NCI-H510A treated with DMSO at 0.1 percent for 48 hours (cell line): ENCODE results near the gene SLITRK1.

Source experiments
- DNase-seq: peaks from one replicate; lab custom pipeline; 2025; lab: John Stamatoyannopoulos, UW

The SLITRK1 gene

GRCh38 chr13:83881917-83882605, at the start of gene SLITRK1:
SLITRK1 (minus strand) TSS chr13:83882474; CDS start chr13:83881507, 967 bp downstream.
- DNase-seq: peak; percentile 40

- DNase-seq: no peak
Measured at GRCh38 chr13:83929157-83929556, 46.9 kb upstream of the SLITRK1 start.

- no peak for DNase-seq
Measured at GRCh38 chr13:83919775-83920174, 37.5 kb upstream of the SLITRK1 start.

GRCh38 chr13:83914368-83914767, 32.1 kb upstream of the SLITRK1 start:
- DNase-seq: no peak

- no peak for DNase-seq
Measured at GRCh38 chr13:83907196-83907989, 25.1 kb upstream of the SLITRK1 start.

GRCh38 chr13:83906240-83906820, 24.1 kb upstream of the SLITRK1 start:
- no peak for DNase-seq

- no peak for DNase-seq
Measured at GRCh38 chr13:83905641-83906040, 23.4 kb upstream of the SLITRK1 start.

- DNase-seq: no peak
Measured at GRCh38 chr13:83895994-83896580, 13.8 kb upstream of the SLITRK1 start.

GRCh38 chr13:83890358-83890757, 8.1 kb upstream of the SLITRK1 start:
- DNase-seq: no peak

- DNase-seq: no peak
Measured at GRCh38 chr13:83884141-83884540, 1.9 kb upstream of the SLITRK1 start.

GRCh38 chr13:83883061-83883523, 818 bp upstream of the SLITRK1 start:
- DNase-seq: peak; percentile 48

GRCh38 chr13:83882606-83882959, 309 bp upstream of the SLITRK1 start:
- DNase-seq: no peak

GRCh38 chr13:83881140-83881684, 1.1 kb downstream of the SLITRK1 start:
- DNase-seq: no peak

- no peak for DNase-seq
Measured at GRCh38 chr13:83880275-83881139, 1.8 kb downstream of the SLITRK1 start.

GRCh38 chr13:83879431-83880171, 2.7 kb downstream of the SLITRK1 start:
- no peak for DNase-seq

- no peak for DNase-seq
Measured at GRCh38 chr13:83878691-83879430, 3.4 kb downstream of the SLITRK1 start.

GRCh38 chr13:83877651-83878355, 4.5 kb downstream of the SLITRK1 start:
- no peak for DNase-seq

- DNase-seq: no peak
Measured at GRCh38 chr13:83876546-83876945, 5.7 kb downstream of the SLITRK1 start.

- no peak for DNase-seq
Measured at GRCh38 chr13:83867708-83868107, 14.6 kb downstream of the SLITRK1 start.
